Limb (tissue), 2 donors: Measurements from ENCODE around the gene SPATS1.
"Not testable (repeated sequence)": the region's sequence is repeated elsewhere in the genome, so short reads cannot be mapped to it uniquely, and the experiment has no call there.

Experiments used
- DNase-seq, 2 donors: peaks; one replicate each; pipeline ENCODE4 v3.0.0-alpha.2; 2016; ENCODE audit errors: extremely low spot score in 2 of 2

Gene SPATS1

GRCh38 chr6:44311304-44311703, 31.1 kb upstream of the SPATS1 start:
- DNase-seq = no peak

GRCh38 chr6:44311767-44312166, 30.7 kb upstream of the SPATS1 start:
- DNase-seq = no peak

GRCh38 chr6:44312901-44313788, 29.3 kb upstream of the SPATS1 start, which contains the start of gene AARS2:
Gene AARS2 (minus strand): TSS chr6:44313347. CDS start chr6:44313323, 24 bp downstream.
- peak; percentile 89 to 95 for DNase-seq

GRCh38 chr6:44314657-44315056, 27.8 kb upstream of the SPATS1 start:
- not testable (repeated sequence) for DNase-seq

GRCh38 chr6:44315516-44315915, 26.9 kb upstream of the SPATS1 start:
- DNase-seq = no peak

- no peak for DNase-seq
These were observed 26.5 kb upstream of the SPATS1 start for GRCh38 chr6:44315951-44316350.

GRCh38 chr6:44316481-44316880, 26.0 kb upstream of the SPATS1 start:
- DNase-seq = no peak

- not testable (repeated sequence) for DNase-seq
These were observed 25.3 kb upstream of the SPATS1 start for GRCh38 chr6:44317136-44317631.

- no peak for DNase-seq
These were observed 21.2 kb upstream of the SPATS1 start for GRCh38 chr6:44321210-44321609.

- no peak for DNase-seq
These were observed 15.4 kb upstream of the SPATS1 start for GRCh38 chr6:44327096-44327495.

- no peak for DNase-seq
These were observed 14.7 kb upstream of the SPATS1 start for GRCh38 chr6:44327760-44328159.

GRCh38 chr6:44328203-44328602, 14.2 kb upstream of the SPATS1 start:
- not testable (repeated sequence) for DNase-seq

- no peak for DNase-seq
These were observed 12.6 kb upstream of the SPATS1 start for GRCh38 chr6:44329858-44330257.

- peak in 1 of 2 donors; percentile 15 for DNase-seq
These were observed 9.9 kb upstream of the SPATS1 start for GRCh38 chr6:44332585-44332984.

- no peak for DNase-seq
These were observed 9.1 kb upstream of the SPATS1 start for GRCh38 chr6:44333273-44333919.

- DNase-seq = no peak
These were observed 8.5 kb upstream of the SPATS1 start for GRCh38 chr6:44333942-44334341.

GRCh38 chr6:44335631-44336030, 6.8 kb upstream of the SPATS1 start:
- DNase-seq = no peak

GRCh38 chr6:44338228-44339122, 4.0 kb upstream of the SPATS1 start:
- peak; percentile 69 to 79 for DNase-seq

- peak in 1 of 2 donors; percentile 45 for DNase-seq
These were observed 3.1 kb upstream of the SPATS1 start for GRCh38 chr6:44339301-44339700.

GRCh38 chr6:44339763-44340625, 2.5 kb upstream of the SPATS1 start:
- DNase-seq = no peak
